NCI-H69 (cell line): Measurements from ENCODE around the gene FIBP.
"Not testable (repeated sequence)": the region's sequence is repeated elsewhere in the genome, so short reads cannot be mapped to it uniquely, and the experiment has no call there.

Experiments
- DNase-seq: peaks from one replicate; lab custom pipeline; 2025; lab: John Stamatoyannopoulos, UW

The FIBP gene

DNA sequence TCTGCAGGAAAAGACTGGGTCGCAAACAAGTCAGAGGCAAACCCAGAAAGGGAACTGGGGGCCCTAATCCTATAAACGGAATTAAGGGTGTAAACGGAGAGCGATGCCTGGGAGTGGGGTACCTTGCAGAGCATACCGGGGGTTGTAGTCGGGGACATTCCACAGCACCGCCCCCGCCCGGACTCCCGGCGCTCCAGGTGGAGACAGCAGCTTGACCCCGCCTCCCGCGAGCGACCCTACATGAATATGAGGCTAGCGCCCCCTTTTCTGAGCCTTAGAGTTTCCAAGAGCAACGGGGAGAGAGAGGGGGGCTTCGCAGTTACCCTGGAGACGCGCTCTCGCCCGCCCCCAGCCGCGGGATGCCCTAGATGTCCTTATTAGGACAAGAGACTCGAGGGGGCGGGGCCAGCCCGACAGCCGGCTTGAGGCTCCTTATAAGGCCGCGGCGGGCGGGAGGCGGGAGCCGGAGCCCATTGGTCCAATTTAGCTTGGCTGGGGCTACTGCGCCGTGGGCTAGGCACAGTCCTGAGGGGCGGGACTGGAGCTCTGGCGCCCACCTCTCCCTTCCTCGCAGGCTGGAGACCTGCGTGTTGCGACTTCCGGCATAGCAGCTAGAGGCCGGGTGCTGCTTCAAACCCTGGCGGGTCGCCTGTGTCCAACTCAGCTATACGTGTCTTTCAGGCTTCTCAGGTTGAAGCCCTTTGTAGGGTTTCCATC, 29.0 kb downstream of the FIBP start:
- DNase-seq: peak; percentile 100

- no peak for DNase-seq
Measured at GRCh38 chr11:65858681-65859087, 29.6 kb downstream of the FIBP start.

DNA sequence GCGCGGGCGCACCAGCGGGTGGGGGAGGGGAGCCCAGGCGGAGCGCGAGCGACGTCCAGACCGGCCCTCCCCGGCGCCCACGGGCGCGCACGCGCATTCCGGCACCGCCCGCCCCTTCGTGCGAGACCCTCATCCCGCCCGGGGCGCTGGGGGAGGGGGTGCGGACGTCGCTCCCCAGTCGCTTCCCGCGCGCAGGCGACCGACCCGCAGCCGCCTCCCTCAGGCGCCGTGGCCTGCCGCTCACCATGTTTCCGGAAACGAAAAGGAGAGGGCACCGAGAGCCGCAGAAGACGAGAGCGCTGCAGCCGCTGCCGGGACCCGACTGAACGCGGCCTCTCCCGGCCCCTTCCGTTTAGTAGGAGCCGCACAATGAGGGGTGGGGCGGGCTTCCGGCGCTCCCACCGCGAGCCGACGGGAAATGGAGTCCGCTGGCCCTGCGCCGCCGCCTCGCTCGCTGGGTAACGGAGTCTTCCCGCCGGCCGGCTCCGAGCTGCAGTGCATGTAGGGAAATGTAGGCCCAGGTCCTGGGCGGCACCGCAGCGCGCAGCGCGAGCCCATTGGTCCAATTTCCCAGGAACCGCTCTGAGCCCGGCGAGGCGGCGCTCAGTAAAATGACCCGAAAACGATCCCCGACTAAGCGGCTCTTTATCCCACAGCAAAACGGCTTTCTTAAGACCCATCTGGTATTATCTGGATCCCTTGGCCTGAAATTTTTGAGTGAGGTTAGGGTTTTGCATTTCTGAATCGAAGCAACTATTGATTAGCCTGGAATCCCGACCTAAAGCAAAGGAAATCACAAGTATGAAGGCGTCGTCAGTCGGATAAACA, 30.2 kb downstream of the FIBP start, which contains the start of gene CFL1:
Gene CFL1 (minus strand): TSS at position 328 of the 828 bp plus-strand sequence. CDS start 81 bp downstream, at position 247.
- peak; percentile 99 for DNase-seq

DNA sequence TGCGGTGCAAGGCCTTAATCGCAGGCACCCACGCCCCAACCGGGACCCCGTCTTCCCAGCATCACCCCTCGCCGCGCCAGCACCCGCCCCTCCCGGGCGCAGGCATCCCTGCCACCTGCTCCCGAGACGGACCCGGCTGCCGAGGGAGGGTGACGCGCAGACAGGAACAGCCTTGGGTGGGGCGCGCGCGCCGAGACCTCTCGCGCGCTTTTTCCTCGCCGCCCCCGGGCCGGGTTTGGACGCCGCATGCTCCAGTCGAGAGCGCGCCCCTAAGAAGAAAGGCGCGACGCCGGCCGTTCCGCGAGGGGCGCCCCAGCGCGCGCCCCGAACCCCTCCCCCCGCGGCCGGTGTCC, 30.8 kb downstream of the FIBP start:
- DNase-seq: no peak

- DNase-seq: peak; percentile 77
Measured at GRCh38 chr11:65856689-65857499, 31.4 kb downstream of the FIBP start.

DNA sequence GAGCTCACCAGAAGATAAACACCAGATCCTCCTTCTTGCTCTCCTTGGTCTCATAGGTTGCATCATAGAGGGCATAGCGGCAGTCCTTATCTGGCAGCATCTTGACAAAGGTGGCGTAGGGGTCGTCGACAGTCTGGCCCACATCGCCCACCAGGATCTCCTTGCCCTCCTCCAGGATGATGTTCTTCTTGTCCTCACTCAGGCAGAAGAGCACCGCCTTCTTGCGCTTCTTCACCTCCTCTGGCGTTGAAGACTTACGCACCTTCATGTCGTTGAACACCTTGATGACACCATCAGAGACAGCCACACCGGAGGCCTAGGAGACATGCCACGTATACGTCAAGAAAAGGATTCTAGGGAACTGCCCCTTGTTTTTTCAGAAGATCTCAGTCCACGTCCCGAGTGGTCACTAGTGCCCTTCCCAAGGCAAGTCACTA, 32.3 kb downstream of the FIBP start:
- no peak for DNase-seq

DNA sequence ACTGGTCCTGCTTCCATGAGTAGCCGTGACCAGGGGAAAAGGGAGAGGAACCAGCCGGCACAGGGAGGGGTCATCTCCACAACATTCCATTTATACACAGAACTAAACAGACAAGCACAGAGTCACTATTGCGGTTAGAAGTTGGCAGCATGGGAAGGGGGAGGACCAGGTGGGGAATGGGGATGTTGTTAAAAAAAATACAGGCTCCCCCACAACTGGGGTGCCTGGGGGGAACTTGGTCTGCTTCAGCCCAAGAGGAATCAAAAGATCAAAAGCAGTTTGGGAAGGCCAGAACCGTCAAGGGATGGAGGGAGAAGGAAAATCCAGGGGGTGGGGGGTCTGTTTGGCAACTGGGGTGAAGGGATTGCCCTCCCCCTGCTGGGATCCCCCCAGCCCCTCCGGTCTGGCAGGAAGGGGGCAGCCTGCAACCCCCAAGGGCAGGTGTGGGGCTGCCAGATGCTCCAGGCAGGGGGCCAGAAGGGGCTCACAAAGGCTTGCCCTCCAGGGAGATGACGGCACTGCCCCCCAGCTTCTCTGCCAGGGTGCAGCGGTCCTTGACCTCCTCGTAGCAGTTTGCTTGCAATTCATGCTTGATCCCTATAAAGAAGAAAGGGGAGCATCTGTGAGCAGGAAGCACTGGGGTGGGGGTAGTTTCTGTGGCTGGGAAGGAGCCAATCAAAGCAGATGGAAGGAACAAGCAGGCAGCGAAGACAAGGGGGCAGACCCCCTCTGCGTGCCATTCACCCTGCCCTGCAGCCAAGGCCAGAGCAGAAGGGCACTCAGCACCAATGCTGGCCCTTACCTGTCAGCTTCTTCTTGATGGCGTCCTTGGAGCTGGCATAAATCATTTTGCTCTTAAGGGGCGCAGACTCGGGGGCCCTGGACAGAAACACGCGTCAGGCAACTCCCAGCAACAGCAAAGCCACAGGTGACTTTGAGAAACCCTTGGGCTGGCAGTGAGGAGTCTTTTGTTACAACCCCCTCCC, 33.1 kb downstream of the FIBP start:
- DNase-seq: no peak

GRCh38 chr11:65854161-65854592, 34.1 kb downstream of the FIBP start:
- no peak for DNase-seq

GRCh38 chr11:65853246-65853979, 34.9 kb downstream of the FIBP start:
- DNase-seq: no peak

- no peak for DNase-seq
Measured at GRCh38 chr11:65852508-65853245, 35.6 kb downstream of the FIBP start.

GRCh38 chr11:65851811-65852507, 36.3 kb downstream of the FIBP start:
- DNase-seq: no peak

GRCh38 chr11:65851083-65851579, 37.1 kb downstream of the FIBP start:
- peak; percentile 31 for DNase-seq

GRCh38 chr11:65850217-65851082, 37.8 kb downstream of the FIBP start:
- DNase-seq: no peak

- no peak for DNase-seq
Measured at GRCh38 chr11:65849771-65850216, 38.5 kb downstream of the FIBP start.

DNA sequence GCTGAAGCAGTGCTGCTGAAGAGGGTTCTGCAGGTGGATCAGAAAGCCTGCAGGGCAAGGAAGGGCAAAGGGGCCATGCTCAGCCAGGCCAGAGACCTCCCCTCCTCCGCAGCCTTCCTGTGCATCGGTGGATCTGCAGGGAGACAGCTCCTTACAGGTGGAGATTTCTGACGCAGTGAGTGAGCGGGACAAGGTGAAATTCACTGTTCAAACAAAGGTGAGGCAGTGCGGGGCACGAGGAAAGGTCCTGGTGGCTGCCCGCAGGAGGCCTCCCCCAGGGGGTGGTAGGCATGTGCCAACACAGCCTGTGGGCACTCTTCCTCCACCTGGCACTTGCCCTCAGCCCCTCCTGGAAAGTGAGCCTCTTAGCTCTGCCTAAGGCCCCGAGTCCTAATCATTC, 38.9 kb downstream of the FIBP start:
- DNase-seq: no peak

GRCh38 chr11:65848693-65849092, 39.6 kb downstream of the FIBP start:
- not testable (repeated sequence) for DNase-seq

- DNase-seq: no peak
Measured at GRCh38 chr11:65847746-65848145, 40.5 kb downstream of the FIBP start.
